Gastrocnemius medialis (tissue), 4 donors: ENCODE measurements around the gene CEBPA.

Experiments
- POLR2A ChIP-seq, 2 donors: fragments of 450-650 bp; IDR thresholded peaks; one replicate each; pipeline ENCODE4 v1.6.1; 2017; ENCODE audit warnings: antibody characterized with exemption in 2 of 2, mild to moderate bottlenecking in 2 of 2, moderate library complexity in 2 of 2
- TF ChIP-seq, protein P1 (sequence below), 5 experiments: fragments of 450-650 bp in 3 of 5; fragments of 200-600 bp in 2 of 5; sonication (generic) in 2 of 5; IDR thresholded peaks in 4 of 5; conservative IDR thresholded peaks in 1 of 5; 1 replicate in 4 of 5; 2 replicates in 1 of 5; pipeline ENCODE4 v1.5.1; 2016 to 2019; ENCODE audit warnings: antibody characterized with exemption in 5 of 5, mild to moderate bottlenecking in 3 of 5, moderate library complexity in 3 of 5

DNA sequence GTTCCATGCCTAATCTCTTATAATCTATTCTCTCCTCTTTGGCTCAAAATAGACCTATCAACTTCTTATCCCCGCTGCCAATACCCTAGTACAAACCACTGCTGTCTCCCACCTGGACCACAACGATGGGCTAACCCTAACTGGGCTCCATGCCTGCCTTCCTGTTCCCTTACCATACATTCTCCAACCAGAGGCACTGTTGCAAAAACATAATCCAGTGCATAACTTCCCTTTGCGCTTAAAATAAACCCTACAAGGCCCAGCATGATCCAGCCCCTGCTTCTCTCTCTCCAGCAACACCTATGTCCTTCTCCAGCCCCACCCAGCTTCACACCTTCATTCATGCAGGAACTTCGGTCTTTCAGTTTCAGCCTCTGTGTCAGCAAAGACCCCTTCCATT is 27.4 kb upstream of the CEBPA start:
- TF ChIP-seq, protein P1, sequence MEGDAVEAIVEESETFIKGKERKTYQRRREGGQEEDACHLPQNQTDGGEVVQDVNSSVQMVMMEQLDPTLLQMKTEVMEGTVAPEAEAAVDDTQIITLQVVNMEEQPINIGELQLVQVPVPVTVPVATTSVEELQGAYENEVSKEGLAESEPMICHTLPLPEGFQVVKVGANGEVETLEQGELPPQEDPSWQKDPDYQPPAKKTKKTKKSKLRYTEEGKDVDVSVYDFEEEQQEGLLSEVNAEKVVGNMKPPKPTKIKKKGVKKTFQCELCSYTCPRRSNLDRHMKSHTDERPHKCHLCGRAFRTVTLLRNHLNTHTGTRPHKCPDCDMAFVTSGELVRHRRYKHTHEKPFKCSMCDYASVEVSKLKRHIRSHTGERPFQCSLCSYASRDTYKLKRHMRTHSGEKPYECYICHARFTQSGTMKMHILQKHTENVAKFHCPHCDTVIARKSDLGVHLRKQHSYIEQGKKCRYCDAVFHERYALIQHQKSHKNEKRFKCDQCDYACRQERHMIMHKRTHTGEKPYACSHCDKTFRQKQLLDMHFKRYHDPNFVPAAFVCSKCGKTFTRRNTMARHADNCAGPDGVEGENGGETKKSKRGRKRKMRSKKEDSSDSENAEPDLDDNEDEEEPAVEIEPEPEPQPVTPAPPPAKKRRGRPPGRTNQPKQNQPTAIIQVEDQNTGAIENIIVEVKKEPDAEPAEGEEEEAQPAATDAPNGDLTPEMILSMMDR (IDR thresholded peaks at IDR 0.05 in 4 of 5, conservative IDR thresholded peaks at IDR 0.05 in 1 of 5) = no peak
- TF ChIP-seq POLR2A (IDR thresholded peaks at IDR 0.05) = no peak
